ENCODE data around the gene HS6ST3.

The HS6ST3 gene

DNA sequence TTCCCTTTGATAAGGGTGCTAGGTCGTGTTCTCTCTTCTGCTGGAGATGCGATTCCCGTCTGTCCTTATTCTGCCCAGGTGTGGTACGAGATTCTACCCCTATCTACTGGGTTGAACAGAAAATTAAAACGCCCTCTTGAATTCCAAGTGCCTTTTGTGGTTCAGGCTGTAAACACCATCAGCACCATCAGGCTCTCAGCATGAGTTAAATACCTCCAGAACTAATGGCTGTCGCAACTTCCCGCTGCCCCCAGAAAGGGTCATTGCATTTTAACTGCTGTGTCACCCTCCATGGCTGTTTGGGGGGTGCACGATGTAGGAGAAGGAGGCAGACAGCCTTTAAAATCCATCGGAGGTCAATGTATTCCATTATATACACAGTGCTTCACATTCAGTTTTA lies 727.0 kb downstream of the HS6ST3 start:
- in situ Hi-C loops (cut with MboI; ENCODE audit: low sequenced_read_pairs): no loop called here

DNA sequence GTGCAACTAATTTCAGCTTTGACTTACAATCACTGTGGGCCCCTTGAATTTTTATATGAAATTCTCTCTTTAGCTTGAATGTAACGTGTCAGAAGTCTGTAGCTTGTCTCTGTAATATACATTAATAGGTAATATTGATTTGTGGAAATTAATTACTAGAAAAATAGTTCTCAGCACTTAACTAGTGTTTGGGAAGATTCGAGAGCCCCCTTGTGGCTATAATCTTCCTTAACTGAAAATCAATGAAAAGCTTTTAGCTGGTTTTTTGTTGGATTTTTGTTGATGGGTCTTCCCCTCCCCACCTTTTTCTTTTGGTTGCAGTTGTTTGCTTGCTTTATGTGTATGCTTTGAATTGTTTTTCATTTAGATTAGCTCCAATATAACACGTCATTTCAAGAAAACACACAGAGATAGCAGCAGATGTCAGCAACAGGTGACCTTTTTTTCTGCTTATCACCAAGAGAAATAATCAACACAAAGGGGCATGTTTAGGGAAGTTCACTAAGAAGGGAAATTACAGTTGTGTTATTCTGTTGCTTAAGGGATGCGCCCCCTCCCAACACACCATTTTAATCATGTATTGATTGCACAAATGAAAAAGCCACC lies 727.5 kb downstream of the HS6ST3 start:
- in situ Hi-C loops (cut with MboI; ENCODE audit: low sequenced_read_pairs): no loop called here

DNA sequence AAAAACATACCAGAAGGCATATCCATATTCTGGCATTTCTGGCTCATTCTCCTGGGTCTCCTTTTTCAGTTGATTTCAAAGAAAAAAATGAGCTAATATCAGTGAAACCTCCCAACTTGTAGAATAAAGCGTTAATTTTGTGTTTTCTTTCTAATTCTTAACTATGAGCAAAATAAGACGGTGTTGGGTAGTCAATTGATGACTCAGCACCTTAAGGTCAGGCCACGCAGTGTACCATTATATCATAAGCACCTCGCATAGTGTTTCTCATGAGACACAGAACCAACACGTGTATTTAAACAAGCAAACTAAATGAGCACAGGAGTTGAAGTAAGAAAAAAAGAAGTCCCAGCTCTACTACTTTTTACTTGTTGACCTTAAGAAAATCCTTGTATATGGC lies 729.5 kb downstream of the HS6ST3 start:
- in situ Hi-C loops (cut with MboI; ENCODE audit: low sequenced_read_pairs): no loop called here

DNA sequence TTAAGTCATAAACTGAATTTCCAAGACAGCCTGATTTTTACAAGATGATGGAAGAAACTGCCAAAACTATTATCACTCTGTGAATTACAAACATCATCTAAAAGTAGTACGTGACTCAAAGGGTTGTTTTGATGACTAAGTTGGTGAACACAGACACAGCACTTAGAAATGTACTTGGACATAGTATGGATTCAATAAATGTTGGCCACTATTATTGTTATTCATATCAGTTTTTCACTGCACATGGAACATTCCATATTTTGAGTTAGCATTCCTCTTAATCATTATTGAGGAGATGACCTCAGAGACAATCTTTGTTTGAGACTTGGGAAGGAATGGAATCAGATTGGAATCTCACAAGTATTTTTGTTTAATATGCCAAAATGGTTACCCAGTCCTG lies 731.5 kb downstream of the HS6ST3 start:
- in situ Hi-C loops (cut with MboI; ENCODE audit: low sequenced_read_pairs): no loop called here

DNA sequence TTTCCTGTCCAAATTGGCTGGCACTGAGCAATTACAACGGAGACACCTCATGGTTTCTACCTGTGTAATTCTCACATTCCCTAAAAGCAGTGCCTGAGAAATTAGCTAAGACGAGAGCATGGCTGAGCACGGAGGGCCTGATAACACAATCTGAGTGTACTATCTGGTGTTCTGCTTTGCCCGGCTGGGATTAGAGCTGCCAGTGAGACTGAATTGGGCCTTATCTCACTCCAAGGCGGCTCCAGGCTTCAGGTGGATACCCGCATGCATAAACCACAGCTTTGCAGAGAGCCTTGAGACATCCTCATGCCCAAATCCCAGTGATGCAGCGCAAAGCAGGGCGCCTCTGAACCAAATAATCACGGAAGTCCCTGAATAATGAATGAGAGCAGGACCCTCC lies 732.1 kb downstream of the HS6ST3 start:
- in situ Hi-C loops (cut with MboI; ENCODE audit: low sequenced_read_pairs): no loop called here

DNA sequence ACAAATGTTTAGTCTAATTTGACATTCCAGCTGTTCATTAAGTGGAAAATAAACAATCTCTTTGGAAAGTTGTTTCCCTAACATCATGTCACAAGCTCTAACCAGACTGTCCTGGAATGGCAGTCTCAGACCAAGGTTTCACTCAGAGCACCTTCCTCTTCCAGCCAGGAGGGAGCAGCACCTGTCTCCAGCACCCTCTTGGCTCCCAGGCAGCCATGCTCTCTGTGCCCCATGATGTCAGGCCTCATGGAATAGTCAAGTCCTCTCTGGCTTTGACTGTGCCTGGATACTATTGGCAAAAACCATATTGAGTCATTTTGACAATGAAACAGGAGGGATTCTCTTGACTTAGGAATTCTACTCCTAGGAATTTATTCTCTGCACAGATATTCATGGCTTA lies 733.0 kb downstream of the HS6ST3 start:
- in situ Hi-C loops (cut with MboI; ENCODE audit: low sequenced_read_pairs): no loop called here

DNA sequence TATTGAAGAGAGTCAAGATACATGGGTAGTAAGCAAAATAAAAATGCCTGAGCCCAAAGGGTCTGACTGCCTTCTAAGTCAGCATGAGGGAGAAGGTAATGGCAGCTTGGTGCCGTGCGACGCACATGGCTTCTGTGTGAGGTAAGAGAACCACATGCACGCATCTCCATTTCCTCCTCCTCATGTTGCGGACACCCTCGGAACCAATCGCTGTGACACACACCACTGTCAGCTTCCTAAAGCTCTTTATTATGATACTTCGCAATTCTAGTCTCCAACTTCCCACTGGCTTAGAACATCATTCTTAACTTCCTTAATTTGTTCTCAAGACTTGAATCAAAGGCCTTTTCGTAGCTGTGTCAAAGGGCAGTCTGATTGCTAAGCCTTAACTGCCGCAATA lies 734.2 kb downstream of the HS6ST3 start:
- in situ Hi-C loops (cut with MboI; ENCODE audit: low sequenced_read_pairs): no loop called here

DNA sequence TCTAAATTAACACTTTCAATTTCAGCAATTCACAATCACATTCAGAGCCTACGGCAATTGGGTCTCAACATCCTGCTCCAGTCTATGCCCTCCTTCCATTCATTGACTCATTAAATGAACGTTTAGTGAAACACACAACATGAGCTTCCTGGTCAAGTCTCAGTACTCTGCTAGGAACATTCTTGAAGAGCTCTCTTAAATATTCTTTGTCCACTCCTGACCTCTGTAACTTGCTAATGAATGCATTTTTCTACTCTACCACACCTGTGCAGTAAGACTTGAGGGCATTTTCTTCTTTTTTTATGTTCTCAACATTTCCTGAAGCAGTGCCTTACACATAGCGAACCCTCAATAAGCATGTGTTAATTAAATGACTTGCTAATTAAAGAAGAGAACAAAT lies 735.7 kb downstream of the HS6ST3 start:
- in situ Hi-C loops (cut with MboI; ENCODE audit: low sequenced_read_pairs): no loop called here

DNA sequence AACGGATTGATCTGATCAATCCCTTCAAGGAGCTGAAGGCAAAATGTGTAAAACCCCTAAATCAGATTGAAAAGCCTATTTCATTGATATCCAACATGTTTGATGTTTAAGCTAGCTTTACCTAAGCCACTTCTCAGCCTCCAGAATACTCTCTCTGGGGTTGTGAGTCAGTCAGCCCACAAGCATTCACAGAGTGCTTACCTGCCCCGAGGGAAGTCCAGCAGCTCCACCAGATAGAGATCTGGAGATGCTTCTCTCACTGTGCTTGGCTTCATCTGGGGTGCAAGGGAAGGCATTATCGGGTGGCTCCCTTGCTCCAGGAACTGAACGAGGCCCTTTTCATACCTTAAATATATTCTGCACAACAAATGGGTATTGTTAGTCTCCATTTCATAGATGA lies 744.7 kb downstream of the HS6ST3 start:
- in situ Hi-C loops (cut with MboI; ENCODE audit: low sequenced_read_pairs): no loop called here

DNA sequence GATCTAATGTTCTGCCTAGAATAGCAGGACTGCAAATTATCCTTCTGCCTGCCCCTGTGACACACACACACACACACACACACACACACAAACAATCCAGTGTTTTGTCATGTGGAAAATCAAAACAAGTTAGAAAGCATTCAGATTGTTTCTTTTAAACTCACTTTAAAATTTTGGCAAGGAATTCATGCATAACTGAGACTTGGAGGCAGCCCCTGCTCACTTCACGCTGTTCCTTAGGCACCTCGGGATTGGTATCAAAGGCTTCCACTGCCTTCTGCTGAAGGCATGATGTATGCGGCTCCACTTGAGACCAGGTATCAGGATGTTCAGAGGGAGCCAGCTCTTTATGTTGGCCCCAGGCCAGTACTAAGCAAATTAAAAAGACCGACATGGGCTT lies 745.6 kb downstream of the HS6ST3 start:
- in situ Hi-C loops (cut with MboI; ENCODE audit: low sequenced_read_pairs): no loop called here

DNA sequence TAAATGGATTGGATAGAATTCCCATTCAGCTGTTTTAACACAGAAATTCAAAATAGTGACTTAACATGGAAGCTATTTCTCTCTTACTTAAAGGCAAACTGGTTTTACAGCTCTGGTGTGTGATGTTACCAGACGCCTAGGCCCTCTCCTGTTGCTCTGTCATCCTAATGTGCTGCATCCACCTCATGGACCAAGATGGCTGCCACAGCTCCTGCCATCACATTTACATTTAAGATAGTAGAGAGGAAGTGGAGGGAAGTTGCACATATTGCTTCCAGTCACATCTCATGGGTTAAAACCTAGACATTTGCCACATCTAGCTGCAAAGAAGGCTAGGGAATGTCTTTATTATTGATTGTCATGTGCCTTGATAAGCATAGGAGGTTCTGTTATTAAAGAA lies 746.8 kb downstream of the HS6ST3 start:
- in situ Hi-C loops (cut with MboI; ENCODE audit: low sequenced_read_pairs): no loop called here

DNA sequence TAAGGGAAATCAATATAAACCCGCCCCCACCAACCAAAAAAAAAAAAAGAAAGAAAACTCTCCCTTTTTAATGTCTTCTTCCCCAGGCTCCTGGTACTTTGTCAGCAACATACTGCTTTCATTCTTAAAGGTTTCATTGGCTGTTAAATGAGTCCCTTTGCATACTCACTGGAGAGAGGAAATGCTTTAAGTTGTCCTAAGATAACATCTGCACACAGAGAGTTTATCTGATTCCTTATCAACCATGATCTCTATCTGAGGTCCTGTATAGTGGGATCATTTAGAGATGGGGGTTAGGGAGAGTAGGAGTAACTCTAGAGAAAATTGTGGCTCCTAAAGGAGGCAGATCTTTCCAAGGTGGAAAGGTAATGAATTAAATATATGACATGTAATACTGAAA lies 747.9 kb downstream of the HS6ST3 start:
- in situ Hi-C loops (cut with MboI; ENCODE audit: low sequenced_read_pairs): no loop called here

DNA sequence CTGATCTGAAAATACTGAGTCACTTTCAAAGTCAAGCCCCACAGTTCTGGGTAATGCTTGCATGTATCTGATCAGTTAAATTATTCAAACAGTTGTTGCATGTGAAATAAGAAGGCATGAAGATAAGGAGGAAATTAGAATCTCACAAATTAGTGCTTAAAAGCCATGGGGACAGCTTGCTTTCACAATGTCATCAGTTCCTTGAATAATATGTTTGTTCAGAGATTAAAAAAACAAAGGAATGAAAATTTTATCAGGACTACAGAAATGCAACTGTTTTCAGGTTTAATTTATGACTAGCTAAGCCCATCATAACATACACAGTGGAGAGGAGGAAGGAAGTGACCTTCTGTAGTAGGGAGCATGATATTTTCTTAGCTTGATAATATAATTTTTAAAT lies 754.3 kb downstream of the HS6ST3 start:
- in situ Hi-C loops (cut with MboI; ENCODE audit: low sequenced_read_pairs): no loop called here

DNA sequence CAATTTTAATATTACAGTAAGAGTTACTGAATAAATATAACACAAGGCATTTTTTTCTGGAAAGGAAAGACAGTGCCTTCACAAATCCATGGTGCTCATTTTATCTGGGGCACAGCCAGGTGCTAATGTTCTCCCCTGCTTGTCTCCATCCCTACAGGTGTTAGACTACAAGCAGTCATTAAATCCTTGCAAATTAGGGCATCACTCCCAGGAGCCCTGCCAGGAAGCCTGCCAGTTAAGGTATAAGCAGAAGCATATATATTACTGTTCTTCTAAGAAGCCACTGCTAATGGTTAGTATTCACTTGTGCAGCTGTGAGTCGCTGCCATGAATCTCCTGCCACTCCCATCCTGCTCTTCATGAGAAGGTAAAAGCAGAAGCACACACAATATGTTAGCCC lies 754.7 kb downstream of the HS6ST3 start:
- in situ Hi-C loops (cut with MboI; ENCODE audit: low sequenced_read_pairs): no loop called here

DNA sequence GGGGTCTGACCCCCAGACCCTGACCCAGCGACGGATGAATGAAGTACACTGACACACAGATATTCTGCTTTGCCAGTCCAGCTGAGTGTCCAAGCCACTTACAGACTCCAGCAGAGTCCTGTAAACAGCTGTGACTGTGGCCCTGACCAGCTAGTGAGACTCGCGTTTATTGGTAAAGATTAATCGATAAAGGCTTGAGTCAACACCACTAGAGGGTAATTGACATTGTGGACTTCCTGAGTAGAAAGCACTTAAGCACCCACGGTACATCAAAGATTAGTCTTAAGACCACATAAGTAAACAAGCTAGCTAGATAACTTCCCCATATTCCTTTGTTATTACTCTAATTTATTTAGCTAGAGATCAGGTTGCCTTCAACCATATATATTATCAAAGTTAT lies 758.4 kb downstream of the HS6ST3 start:
- in situ Hi-C loops (cut with MboI; ENCODE audit: low sequenced_read_pairs): no loop called here

DNA sequence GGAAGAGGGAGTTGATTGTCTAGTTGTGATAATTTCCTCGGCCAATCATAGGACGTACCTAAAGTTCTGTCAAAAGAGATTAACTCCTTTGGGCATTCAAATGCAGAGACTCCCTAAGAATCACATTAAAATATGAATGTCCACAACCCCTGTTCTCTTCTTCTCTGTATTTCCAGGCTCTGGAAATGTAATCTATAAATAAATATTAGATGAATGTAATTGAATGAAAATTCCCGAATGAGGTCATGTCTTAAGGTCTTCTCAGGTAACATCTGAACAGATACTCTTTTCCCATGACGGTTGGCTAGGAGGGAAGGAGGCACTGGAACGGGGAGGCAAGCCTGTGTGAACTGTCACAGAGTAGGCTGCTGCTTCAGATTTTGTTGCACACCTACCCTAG lies 759.2 kb downstream of the HS6ST3 start:
- in situ Hi-C loops (cut with MboI; ENCODE audit: low sequenced_read_pairs): no loop called here

DNA sequence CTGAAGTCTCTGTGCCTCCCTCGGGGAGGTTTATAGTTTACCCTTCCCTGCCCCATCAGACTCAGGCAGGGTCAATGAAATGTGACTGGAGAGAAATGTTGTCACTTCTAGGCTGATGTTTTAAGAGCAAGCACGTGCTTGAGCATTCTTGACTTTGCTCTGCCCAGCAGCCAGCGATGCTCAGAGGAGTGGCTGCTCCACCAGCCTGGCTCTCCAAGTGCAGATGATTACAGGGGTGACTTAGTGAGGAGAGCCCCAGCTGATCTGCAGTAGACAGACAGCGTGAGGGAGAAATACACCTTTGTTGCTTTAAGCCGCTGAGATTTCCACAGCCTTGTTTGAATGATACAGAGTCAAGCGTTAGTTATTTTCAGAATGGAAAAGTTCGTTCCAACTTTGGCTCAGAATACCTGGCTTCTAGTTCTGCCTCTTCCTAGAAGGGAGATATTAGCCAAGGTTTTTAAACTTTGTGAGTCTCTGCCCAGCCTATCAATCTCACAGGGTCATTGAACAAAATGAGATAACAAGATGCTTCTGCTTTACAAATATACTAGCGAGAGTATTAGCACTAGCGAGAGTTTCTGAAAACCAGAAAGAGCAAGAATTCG lies 760.7 kb downstream of the HS6ST3 start:
- in situ Hi-C loops (cut with MboI; ENCODE audit: low sequenced_read_pairs): no loop called here

DNA sequence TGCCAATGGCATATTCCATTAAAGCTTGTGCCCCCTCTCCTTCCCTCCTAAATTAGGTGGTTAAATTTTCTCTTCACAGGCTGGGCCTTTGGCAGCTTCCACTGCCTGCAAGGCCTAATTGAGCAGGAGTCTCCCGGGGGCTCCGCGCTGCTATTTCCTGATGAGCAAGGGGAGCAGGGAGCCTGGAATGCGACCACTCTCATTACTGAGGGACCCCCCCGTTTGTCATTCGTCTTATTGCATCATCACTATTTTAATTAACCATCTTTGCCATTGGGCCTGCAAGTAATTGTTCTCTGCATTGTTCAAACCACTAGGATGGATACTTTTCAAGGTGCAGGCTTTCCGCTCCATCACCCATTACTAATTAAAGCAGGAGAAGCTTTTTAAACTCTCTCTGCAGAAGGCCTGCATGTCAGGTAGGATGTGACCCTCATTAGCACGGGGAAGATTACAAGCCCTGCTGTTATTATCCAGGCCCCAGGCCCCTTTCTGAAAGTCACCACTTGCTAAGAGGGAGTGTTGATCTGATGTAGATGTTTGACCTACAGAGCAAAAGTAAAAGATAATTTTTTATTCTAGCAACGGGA lies 762.0 kb downstream of the HS6ST3 start:
- in situ Hi-C loops (cut with MboI; ENCODE audit: low sequenced_read_pairs): no loop called here

DNA sequence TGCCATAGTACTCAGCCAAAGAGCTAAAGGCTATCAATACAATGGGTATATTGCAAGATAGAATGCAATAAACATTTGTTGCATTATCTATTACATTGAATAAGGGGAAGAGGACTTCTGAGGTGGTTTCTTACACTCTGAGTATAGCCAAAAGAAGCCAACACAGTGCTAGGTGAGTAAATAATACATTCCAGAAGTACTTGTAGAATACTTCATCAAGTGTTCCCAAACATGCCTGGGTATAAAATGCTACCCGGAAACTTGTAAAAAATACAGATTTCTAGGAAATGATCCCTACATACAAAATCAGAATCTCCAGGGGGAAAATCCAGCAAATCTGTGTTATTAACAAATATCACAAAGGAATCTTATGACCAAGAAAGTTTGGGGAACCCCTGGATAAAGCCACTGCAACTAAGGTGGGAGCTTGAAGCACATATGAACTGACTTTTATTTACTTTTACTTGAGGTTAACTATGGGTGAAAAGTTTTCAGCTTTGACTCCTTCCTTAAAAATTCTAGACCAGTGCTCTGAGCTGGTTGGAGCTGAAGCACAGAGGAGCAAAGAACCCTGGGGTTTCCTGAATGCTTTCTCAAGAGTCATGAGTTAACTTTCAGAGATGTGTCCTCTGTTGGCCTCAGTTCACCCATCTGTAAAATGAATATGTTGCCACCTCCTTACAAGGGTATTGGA lies 768.4 kb downstream of the HS6ST3 start:
- in situ Hi-C loops (cut with MboI; ENCODE audit: low sequenced_read_pairs): no loop called here

DNA sequence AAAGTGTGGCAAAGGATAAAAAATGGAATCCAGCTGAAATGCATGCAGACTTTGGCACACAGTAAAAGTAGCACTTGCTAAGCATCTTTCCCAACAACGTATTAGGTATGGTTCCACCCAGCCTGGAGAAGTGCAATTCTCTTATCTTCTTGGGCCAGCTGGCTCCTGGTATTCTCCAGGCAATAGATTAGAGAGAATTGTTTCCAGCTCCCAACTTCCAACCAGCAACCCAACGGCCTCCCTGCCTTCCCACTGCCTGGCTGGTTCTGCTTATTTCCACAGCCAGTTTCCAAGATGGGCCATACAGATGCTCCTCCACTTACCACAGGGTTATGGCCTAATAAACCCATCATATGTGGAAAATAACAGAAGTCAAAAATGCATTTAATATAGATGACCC lies 771.0 kb downstream of the HS6ST3 start:
- in situ Hi-C loops (cut with MboI; ENCODE audit: low sequenced_read_pairs): no loop called here

DNA sequence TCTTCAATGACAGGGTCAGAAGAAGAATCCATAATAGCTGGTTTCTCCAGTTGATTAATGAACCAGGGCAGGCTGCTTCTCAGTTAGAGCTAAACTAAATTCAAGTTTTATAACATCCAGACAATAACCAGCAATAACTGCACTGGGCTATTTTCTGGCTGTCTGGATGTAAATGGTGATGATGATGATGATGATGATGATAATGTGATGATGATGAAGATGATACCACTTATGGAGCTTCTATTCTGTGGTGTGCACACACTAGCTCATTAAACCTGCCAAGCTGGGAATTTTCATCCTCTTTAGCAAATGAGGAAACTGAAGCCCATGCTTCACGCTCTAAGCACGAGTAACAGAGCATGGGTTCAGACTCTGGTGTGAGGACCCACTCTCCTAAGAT lies 772.2 kb downstream of the HS6ST3 start:
- in situ Hi-C loops (cut with MboI; ENCODE audit: low sequenced_read_pairs): no loop called here

DNA sequence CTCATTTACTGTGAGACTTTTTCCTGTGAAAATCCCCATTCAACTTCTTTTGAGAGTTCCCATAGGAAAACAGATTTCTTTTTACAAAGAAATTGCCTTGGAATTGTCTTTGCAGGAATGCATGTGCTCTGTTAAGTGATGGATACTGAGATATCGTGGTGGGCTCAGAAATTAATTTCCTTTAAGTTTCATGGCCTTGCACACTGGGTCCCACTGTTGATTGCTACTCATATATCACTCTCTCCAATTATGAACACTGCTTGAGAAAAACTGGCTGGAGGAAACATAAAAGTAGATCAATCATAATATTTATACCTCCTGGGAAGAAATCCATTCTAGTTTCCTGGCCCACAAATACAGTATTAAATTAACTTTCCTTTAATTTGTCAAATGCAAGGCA lies 773.1 kb downstream of the HS6ST3 start:
- in situ Hi-C loops (cut with MboI; ENCODE audit: low sequenced_read_pairs): no loop called here
